Ammon's horn (tissue), 1 donor: ENCODE results near the gene TNFRSF1B.

ENCODE experiments used
- DNase-seq: peaks from one replicate; pipeline ENCODE4 v3.0.0-alpha.2; 2016; ENCODE audit warnings: low spot score

The TNFRSF1B gene

DNA sequence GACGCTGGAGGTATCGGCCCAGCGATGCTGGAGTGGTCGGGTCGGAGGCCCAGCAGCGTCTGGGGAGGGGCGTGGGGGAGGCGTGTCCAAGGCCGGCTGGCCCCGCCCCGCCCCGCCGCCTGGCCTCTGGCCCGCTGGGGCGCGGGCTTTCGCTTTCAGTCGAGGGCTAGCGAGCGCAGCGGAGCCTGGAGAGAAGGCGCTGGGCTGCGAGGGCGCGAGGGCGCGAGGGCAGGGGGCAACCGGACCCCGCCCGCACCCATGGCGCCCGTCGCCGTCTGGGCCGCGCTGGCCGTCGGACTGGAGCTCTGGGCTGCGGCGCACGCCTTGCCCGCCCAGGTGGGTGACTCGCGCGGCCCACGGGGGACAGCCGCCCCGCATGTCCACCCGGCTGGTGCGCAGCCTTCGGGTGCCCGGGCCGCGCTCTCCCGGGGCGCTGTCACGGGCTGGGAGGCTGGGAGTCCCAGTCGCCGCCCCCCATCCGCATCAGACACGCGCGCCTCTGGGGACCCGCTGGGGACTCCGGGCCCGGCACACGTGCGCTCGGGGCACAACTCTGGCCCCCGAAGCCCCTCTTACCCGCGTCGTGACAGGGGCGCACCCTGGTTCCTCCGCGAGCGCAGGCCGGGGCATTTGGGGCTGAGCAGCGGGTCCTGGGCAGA, at the start of gene TNFRSF1B:
TSS of gene TNFRSF1B (plus strand) at position 158 of the 659 bp plus-strand sequence. CDS start at position 259, 101 bp downstream.
- DNase-seq: peak; percentile 51

DNA sequence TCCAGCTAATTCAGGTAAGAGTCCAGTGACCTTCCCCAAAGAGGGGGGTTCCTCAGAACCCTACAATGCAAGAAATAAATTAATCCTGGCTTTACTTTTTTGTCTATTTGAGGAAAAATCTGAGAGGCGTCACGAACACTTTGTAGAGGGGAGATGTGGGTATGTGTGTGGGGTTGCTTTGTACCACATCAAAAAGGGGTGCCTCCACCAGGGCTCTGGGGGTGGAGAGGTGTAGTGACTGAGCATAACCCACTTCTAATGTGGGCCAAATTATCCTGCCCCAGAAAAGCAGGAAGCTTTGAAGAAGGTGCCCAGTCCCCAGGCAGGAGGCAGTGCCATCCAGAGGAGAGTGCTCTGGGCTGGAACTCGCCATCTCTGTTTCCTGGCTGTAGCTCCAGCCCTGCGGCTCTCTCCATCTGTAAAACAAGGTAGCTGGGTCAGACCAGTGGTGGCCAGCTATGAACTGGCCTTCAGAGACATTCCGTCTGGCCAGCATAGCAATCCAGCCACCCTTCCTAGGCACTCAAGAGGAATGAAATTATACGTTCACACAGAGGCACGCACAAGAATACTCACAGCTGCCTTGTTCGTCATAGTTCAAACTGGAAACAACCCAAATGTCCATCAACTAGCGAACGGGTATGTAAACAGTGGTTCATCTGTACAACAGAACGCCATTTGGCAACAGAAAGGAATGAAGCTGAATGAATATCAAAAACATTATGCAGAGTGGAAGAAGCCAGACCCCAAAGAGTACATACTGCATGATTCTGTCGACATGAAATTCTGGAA, 45.4 kb upstream of the TNFRSF1B start:
- DNase-seq: no peak

DNA sequence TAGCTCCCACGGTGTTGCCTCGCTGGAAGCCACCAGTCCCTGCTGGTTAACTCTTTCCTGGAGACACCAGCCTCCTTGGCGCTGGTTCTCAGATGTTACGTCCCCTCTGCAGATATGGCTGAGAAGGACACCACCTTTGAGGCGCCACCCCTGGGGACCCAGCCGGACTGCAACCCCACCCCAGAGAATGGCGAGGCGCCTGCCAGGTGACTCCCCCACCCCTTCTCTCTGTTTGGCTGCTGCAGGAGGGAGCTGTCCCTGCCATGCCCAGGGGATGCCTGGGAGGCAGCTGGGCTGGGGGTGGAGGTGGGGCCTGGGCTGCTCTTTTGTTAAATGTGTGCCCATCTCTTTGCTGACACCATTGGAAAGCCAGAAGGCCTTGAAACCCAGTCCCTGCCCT, 43.6 kb upstream of the TNFRSF1B start:
- DNase-seq: no peak

DNA sequence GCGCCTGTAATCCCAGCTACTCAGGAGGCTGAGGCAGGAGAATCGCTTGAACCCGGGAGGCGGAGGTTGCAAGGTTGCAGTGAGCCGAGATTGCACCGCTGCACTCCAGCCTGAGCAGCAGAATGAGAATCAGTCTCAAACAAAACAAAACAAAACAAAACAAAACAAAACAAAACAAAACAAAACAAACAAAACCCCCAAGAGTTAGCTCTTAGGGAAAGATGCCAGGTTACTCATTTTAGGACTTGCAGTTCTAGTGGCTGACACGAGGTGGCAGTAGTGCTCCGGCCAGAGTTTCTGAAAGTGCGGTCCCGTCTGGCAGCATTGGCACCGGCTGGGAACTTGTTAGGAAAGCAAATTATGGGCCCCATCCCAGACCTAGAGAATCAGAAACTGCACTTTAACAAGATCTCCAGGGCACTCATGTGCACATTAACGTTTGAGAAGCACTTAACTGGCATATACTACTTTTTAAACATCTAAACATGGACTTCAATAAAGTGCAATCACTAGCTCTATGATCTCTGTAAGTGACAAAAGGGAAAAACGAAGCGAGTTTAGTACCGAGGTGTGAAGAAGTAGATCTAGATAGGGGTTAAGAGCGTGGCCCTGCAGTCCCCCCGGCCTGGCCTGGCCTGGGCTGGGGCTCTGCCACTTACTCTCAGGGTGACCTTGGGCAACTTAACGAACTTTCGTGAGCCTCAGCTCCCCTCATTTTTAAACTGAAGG, 41.9 kb upstream of the TNFRSF1B start:
- DNase-seq: peak; percentile 80

DNA sequence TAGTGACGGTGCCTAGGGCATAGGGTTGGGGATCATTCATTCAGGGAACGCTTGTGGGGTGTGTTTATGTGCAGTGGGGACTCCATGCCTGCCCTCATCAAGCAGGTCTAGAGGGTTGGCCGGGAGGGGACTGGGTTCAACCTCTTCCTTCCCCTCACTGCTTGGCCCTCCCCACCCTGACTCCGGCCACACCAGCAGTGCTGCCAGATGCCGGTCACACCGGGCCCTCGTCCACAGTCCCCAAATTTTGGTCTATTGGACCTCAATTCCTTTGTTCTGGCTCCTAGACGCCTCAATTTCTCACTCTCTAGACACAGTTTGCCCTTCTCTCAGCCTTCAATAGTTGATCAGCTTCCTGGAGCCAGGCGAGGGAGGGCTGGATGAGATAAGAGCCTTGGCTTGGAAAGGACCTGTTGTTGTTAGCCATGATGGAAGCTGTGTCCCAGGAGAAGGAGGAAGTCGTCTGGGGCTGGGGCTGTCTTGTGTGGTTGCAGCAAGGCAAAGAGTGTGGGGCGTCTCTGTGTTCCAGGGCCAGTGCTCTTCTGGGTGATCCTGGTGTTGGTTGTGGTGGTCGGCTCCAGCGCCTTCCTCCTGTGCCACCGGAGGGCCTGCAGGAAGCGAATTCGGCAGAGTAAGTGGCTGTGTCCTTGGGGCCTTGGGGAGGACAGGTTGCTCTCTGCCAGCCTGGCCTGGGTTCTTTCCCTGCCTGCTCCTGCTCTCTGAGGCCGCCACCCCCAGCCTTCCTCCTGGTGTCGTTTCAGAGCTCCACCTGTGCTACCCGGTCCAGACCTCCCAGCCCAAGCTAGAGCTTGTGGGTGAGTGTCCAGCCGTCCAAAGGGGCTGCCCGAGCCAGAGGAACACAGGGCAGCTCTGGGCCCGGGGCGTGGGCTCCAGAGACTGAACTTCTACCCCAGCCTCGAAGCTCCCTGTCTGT, 41.1 kb upstream of the TNFRSF1B start:
- DNase-seq: no peak

DNA sequence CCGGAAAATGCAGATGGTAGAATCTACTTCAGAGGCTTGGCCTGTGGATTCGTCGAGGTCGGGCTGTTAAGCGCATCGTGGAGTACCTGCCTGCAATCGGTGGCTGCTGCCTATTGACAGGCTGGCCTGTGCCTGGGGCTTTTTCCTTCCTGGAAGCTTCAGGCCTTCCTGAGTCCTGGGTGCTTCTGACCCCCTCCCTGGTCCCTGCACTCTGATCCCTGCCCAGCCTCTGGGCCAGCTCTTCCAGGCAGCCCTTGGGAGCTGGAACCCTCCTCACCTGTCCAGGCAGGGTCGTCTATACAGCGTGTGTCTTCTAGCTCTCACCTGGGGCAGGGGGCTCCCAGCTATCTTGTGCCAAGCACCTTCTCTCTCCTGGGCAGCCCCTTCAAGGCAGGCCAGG, 40.0 kb upstream of the TNFRSF1B start:
- DNase-seq: no peak

DNA sequence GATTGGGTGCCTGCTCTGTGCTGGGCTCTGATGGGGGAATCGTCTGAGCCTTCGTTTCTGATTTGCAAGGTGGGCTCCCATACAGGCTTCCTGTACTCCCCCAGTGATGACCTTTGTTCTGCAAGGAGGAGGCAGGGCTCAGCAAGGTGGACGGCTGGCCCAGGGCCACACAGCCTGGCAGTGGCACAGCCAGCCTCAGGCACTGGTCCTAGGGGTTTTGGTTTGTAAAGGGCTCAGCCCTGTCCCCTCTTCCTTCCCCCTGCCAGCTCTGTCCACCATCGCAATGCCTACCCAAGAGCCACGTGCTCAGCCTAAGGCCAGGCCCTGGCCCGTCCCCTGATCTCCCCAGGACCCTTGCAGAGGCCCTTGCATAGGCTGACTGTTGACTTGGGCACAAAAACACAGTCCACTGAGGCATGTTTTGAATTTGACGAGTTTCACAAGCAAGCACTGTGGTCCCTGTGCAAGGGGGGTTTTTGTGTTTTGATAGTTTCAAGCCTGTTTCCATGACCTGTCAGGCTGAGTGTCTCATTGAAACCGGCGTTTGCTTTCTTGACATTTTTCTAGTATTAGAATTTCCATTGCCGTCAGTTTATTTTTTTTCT, 39.5 kb upstream of the TNFRSF1B start:
- no peak for DNase-seq

DNA sequence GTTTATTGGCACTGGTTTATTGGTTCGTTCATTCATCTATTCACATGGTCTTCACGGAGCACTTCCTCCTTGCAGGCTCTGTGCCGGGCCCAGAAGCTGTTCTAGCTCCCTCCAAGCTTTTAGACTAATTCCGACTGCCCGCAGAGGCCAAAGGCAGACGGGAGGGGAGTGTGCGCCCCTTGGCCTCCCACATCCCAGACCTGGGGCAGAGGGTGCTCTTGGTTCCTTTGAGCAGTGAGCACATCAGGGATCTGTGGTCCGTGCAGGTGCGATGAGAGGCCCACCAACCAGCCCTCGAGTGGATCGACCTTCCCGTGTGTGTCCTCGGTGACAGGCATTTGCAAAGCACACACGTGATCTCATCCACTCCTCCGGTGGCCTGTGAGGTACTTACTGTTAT, 38.7 kb upstream of the TNFRSF1B start:
- no peak for DNase-seq

DNA sequence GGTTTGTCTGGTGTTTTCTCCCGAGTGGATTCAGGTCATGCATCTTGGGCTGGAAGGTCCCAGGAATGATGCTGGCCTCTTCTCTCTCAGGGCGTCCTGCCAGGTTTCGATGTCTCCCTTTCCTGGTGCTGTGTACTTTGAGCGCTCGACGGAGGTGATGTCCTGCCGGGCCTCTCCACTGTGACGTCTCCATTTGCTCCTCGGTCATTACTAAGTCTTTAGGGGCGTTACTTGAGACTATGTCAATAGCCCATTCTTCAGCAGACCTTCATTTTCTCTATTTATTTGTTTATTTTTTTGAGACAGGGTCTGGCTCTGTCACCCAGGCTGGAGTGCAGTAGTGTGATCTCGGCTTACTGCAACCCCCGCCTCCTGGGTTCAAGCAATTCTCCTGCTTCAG, 37.2 kb upstream of the TNFRSF1B start:
- DNase-seq: no peak

DNA sequence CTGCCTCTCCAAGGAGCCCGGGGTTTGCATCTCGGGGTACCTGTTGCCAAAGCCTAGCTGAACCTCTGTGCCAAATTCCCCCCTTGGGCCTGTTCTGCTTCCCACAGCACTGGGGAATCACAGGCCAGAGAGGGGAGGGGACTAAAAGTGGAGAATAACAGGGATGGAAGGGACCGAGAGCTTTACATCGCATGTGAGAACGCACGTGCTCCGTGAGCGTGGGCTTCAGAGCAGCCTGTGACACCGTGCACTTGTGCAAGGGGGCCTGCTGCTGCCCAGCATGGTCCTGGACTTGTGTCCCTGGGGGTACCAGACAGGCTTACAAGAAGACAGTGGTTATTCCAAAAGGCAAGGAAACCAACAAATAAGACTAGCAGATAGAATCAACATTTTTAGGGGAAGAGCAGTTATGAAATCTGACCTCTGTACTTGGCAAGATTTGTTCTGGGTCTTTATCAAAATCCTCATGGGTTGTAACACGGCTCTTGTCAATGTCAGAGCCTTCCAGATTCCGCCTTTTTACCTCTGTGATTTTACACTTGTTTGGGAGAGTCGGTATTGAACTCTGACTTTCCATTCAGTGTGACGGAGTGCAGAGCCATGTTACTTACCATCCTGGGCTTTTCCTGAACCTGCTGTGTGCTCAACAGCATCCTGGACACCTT, 36.2 kb upstream of the TNFRSF1B start:
- no peak for DNase-seq

DNA sequence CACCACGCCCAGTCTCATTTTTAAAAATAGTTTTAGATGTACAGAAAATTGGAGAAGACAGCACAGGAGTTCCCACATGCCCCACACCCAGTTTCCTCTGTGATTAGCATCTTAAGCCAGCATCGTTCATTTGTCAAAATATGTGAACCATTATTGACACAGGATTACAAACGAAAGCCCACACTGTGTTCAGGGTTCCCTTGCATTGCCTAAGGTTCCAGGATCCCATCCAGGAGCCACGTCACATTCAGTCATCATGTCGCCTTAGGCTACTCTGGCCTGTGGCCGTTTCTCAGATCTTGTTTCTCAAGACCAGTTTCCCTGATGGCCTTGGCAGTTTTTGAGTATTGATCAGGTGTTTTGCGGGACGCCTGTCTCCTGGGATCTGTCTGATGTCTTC, 34.7 kb upstream of the TNFRSF1B start:
- DNase-seq: no peak

DNA sequence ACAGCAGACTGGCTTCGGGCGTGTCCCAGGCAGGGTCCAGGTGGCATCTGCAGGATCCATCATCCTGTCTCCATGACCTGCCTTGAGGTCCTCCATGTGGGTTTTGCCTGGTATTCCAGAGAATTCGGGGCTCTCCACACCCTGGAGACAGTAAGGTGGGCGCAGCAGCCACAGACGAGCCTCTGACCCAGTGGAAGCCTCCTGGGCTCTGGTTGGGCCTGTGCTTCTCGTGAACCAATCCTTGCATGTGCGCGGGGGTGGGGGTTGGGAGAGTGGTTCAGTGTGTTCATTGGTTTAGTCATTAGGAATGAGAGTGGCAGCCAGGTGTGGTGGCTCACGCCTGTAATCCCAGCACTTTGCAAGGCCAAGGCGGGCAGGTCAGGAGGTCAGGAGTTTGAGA, 32.1 kb upstream of the TNFRSF1B start:
- DNase-seq: no peak

DNA sequence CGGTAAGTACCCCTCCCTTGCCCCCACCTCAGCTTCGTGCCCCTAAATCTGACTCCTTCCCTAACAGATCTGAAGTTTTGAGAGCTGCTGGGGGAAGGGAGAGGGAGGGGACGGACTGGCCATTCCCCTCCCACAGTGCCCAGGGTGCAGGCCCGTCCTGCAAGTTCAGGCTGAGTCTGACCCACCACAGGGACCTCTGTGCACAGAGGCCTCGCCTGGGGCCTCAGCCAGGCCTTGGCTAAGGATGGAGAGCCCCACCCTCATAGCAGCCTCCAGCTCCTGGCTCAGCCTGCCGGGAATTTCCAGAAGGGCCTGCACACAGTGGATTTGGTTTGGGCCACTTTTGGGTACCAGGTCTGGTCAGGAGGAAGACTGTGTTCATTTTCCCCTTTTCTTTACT, 31.2 kb upstream of the TNFRSF1B start:
- no peak for DNase-seq

DNA sequence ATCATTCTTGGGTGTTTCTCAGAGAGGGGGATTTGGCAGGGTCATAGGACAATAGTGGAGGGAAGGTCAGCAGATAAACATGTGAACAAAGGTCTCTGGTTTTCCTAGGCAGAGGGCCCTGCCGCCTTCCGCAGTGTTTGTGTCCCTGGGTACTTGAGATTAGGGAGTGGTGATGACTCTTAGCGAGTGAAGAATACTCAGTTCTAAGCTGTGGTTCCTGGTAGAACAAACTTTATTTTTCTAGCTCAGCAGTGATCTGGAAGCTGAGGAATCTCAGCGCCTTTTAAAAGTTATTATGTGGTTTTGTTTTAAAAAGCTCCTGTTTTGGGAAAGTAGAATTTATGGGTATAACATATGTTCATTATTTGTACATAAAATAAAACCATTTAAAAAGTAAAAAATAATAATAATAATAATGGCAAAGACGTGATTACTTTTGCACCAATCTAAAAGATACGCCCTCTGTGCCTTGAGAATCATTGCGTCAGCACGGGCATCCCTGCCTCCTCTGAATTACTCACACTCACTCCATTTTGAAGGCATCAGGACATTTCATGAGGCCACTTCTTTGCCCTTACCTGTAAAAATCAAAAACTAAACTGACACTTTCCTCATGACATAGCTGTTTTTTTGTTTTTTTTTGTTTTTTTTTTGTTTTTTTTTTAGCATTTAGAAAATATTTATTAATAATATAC, 29.7 kb upstream of the TNFRSF1B start:
- no peak for DNase-seq

DNA sequence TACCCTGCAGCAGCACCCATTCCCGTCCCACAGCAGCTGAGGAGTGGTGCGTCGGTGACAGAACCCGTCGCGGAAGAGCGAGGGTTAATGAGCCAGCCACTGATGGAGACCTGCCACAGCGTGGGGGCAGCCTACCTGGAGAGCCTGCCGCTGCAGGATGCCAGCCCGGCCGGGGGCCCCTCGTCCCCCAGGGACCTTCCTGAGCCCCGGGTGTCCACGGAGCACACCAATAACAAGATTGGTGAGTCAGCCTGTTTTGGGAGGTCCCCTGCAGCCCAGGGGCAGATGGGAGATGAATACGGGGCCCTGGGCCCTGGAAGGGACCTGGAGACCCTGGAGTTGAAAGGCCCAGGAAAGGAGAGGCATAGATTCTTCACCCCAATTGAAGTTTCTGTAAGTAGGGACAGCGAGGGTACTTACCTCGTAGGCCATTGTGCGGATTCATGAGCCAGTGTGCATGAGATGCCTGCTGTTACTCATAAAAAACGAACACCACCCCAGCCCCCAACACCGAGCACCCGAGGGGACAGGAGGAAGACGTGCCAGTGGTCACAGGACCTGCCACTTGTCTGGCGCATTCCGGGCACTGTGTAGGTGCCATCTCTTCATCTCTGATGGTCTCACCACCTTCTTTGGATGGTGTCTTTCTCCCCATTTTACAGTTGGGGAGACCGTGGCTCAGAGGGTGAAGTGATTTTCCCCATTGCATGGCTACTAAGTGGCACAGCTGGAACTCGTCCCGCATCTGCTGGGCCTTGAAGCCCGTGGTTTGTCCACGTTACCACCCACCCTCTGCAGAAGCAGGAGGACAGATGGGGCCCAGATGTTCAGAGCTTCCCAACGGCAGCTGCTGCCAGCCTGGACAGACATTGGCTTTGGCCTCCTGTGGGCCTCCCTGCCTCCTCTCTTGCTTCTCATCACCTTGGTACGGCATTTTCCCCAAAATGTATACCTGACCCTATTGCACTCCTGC, 28.3 kb upstream of the TNFRSF1B start:
- DNase-seq: no peak

DNA sequence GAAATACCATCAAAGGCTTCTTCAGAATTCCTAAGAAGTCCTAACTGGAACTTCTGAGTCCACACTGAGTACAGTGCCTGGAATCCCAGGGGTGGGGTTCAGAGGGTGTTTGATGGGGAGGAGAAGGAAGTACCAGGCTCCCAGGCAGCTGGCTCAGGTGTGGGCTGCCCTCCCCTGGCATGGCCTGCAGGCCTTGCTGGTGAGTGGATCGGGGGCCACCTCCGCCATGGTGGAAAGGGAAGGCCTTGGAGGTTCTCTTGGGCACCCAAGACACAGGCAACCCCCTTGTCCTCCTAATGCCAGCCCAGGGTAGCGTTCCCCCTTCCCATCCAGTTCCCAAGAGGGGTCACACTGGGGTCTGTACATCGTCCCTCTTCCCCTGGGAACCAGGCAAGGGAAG, 26.8 kb upstream of the TNFRSF1B start:
- DNase-seq: no peak

DNA sequence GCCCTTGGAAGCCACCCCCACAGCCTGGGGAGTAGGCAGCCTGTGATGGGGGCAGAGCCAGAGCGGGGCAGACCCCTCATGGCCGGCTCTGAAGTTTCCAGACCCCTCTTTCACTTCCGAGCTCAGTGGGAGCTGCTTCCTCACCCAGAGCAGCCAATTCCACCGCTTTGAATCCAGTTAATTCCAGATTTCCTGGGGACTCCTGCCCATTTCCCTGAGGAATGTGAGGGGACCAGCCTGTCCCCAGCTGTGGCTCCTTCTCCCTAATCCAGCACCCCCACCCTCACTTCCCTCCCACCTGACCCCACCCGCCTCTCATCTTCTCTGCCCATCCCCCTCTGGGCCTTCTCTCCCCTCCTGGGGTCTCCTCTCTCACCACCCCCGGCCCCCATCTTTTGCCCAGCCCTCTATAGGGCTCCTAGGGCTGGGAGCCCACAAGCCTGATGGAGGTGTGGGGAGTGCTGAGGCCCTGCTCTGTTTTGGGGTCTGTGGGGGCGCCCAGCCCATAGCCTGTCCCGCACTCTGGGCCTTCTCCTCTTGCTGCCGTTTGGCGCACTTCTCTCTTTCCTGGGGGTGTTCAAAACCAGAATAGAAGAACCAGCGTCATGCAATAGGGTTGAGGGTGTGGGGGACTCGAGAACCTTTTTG, 26.2 kb upstream of the TNFRSF1B start:
- no peak for DNase-seq

DNA sequence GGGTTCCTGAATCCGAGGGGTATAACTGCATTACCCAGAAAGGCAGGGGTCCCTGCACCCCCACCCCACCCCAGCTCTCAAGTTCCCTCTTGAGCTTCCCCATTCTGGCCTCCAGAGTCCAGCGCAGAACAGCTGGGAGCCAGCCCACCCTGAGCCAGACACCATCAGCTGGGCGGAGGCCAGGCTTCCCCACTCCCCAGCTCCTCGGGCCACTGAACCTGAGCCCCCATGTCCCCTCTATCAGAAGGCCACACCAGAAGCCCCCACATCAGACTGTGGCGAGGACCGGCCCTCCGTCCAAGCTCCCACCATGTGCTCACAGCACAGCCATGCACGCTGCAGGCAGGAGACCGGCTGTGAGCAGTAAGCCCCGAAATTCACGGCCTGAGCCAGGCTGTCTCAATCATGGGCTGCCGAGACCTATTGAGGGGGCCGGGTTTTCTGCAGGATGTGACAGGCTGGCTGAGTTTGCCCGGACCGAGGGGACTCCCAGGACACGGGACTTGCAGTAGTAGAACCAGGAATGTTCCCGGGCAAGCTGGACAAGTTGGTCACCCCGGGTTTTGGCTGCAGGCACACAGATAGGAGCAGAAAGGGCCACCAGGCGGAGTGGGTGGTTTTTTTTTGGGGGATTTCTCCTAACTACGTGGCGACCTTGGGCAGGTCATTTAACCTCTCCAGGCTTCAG, 25.5 kb upstream of the TNFRSF1B start:
- DNase-seq: no peak
